NCI-H345 (cell line): ENCODE measurements around the gene IL6R.

Source experiments
- DNase-seq: peaks from one replicate; lab custom pipeline; 2025; lab: John Stamatoyannopoulos, UW

IL6R gene

GRCh38 chr1:154427173-154428139, 22.3 kb downstream of the IL6R start:
- DNase-seq, result no peak

DNA sequence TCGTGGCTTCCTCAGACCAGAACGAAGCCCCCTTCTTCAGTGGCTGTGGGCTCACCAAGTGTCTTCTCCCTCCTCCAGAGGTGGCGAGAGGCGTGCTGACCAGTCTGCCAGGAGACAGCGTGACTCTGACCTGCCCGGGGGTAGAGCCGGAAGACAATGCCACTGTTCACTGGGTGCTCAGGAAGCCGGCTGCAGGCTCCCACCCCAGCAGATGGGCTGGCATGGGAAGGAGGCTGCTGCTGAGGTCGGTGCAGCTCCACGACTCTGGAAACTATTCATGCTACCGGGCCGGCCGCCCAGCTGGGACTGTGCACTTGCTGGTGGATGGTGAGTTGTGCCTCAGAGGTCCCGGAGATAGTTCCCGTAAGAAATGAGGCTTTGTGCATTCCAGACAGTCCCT, 24.0 kb downstream of the IL6R start:
- no peak for DNase-seq

DNA sequence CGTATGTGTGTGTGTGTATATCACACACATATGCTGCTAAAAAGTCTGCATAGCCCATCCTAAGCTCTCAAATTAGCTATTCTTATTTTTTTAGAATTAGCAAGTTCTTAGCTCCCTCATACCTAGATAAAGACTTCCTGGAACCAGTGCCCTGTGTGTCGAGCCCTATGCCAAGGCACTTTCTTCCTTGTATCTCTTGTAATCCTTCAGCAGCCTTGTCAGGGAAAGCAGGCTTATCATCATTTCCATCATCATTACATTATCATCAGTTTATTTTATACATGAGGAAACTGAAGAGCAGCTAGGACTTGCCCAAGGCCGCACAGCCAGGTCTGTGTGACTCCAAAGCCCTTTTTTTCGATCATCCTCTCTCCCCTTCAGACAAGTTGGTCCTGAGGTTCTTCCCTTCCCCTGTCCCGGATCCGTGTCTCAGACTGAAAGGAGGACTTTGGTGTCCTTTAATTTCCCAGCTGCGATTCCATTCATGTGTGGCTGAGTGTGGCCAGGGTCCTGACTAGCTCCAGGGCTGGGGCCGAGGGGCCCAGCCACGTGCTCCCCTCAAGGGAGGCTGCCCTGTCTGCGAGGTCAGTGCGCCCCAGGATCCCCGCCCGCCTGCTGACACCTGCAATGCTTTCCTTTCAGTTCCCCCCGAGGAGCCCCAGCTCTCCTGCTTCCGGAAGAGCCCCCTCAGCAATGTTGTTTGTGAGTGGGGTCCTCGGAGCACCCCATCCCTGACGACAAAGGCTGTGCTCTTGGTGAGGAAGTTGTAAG, 24.9 kb downstream of the IL6R start:
- no peak for DNase-seq

DNA sequence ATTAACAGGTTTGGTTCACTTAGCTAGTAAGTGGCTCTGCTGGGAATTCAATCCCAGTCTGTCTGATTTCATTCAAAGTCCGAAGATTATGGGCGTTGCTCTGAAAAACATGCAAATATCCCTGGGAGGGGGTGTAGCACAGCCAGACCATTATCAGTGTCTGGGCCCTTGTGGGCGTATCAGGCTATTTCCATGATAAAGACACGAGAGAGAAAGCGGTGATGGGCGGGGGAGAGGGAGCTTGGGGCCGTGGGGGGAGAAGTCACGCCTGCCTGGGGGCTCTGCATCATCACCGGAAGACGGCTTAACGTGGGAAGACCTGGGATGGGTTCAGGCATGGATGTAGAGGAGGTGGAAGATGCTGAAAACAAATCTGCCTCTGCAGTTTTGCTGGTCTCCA, 25.8 kb downstream of the IL6R start:
- no peak for DNase-seq

GRCh38 chr1:154431586-154432373, 26.6 kb downstream of the IL6R start:
- no peak for DNase-seq

GRCh38 chr1:154433161-154433764, 28.1 kb downstream of the IL6R start:
- DNase-seq, result no peak

GRCh38 chr1:154434346-154435085, 29.4 kb downstream of the IL6R start:
- DNase-seq, result no peak

- no peak for DNase-seq
Observed at GRCh38 chr1:154435599-154436200, 30.6 kb downstream of the IL6R start.

- no peak for DNase-seq
Observed at GRCh38 chr1:154436433-154436832, 31.3 kb downstream of the IL6R start.

DNA sequence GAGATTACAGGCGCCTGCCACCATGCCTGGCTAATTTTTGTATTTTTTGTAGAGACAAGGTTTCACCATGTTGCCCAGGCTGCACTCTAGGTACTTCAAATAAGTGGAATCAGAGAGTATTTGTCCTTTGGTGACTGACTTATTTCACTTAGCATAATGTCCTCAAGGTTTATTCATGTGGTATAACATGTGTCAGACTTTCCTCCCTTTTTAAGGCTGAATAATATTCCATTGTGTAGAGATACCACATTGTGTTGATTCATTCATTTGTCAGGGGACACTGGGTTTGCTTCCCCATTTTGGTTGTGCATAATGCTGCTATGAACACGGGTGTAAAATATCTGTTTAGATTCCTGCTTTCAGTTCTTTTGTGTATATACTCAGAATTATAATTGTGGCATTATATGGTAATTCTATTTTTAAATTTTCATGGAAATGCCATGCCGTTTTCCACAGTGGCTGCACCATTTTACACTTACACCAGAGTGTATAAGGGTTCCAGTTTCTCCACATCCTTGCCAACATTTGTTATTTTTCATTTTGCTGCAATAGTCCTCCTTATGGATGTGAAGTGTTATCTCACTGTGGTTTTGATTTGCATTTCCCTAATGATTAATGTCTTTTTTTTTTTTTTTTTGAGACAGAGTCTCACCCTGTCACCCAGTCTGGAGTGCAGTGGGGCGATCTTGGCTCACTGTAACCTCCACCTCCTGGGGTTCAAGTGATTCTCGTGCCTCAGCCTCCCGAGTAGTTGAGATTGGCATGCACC, 35.1 kb downstream of the IL6R start:
- no peak for DNase-seq

GRCh38 chr1:154441241-154441888, 36.2 kb downstream of the IL6R start:
- no peak for DNase-seq

DNA sequence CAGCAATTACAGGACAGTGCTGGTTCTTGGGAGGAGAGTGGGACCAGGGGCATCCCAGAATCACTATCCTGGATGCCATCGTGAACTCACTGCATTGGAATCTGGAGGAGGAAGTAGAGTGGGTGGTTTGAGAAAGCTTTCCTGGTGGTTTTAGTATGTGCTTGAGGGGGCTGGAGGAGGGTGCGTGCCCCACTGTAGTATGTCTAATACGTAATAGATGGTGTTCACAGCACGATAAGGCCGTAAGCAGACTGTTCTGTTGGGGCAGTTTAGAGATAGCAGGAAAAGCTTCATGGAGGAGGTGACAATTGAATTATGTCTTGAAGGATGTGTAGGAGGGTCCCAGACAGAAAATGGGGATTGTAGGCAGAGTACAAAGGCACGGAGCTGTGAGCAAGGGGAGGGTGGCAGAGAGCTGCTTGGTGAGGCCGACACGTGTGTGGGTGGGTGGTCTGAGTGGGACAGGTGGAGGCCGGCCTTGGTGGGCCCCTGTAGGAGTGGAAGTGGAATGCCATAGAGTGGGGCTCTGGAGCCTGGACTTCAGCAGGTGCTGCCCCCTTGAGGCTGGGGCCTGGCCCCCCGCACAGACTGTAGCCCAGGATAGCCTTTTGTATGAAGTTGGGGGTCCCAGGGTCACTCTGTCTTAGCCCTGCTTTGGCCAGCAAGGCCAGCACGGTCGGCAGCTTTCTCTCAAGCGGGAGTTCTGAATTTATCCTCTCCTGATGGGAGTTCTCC, 37.0 kb downstream of the IL6R start:
- no peak for DNase-seq

- DNase-seq, result no peak
Observed at GRCh38 chr1:154443274-154444013, 38.3 kb downstream of the IL6R start.

GRCh38 chr1:154445040-154445472, 39.9 kb downstream of the IL6R start:
- DNase-seq, result no peak

DNA sequence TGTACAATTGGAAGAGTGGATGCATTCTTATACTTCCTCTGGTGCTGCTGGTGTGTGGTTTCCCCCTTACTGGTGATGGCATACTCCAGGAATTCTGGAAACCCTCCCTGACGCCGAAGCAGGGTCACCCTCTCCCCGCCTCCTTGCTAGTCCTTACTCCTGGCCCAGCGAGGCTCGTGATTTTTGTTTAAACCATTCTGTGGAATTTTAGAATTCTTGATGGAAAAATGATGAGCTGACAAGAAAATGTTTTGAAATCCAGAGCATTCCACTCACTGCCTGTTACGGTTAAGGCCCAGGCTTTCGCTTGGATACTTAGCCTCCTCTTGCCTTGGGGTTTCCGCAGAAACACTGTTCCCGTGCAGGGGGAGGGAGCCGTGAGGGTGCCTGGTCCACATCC, 41.1 kb downstream of the IL6R start:
- DNase-seq, result no peak

DNA sequence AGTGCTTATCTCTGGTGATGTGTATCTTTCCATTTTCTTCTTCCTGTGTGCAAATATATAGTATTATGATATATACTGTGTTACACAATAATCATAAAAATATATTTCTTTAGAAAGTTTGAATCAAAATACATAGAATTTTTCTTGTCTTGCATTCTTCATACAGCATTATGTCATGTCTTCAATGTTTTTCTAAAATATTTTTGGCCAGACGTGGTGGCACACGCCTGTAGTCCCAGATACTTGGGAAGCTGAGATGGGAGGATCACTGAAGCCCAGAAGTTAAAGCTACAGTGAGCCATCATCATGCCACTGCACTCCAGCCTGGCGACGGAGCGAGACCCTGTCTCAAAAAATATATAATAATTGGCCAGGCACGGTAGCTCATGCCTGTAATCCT, 41.6 kb downstream of the IL6R start:
- no peak for DNase-seq

DNA sequence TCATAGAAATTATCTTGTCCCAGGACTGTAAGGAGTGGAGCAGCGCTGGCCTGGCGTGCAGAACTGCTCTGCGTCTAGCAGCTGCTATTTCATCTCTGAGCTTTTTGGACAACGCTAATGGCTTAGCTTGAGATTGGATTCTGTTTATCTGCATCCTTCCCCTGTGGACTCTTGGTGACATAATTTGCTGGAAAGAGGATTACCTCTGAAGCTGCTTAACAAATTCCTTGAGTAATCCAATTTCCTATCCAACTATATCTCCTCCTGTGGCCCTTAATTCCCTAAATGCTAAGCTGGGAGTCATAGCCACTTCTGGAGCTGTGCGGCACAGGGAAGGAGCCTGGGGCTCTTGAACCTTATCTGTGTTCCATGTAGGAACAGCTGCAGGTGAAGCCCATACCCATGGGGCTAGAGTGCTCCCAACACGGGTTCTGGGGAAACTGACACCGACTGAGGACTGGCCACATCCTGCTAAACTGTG, 43.2 kb downstream of the IL6R start:
- no peak for DNase-seq

DNA sequence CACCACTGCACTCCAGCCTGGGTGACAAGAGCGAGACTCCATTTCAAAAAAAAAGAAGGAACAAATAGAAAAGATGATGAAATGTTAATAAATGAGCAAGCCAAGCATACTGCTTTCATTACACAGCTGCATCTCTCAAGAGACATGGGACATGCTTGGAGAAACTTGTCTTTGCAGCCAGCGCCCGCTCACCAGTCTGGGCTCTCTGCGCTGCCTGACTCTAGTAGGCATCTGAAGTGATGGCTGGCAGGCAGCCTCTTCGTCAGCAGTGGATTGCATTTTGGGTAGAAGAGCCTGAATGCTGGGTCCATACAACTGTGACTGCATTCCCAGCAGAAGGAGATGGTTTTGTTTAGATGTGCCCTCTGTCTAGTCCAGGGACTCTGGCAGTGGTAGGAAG, 48.0 kb downstream of the IL6R start:
- no peak for DNase-seq
